CD4-positive, alpha-beta T cell (primary cell): ENCODE measurements around the gene SH3RF3. TPM values are rescaled to one million over a fixed set of nuclear protein-coding genes. Genes with fewer than 3 reads are reported as not detected.

Source experiments
- ATAC-seq: fragments of 200-7000 bp; cut with Tn5 transposase; one replicate; pipeline ENCODE4 v1.10.0; 2022; ENCODE audit warnings: mild to moderate bottlenecking; ENCODE audit not compliant: poor library complexity
- CTCF ChIA-PET: fragments of 350-600 bp; sonication (Branson Sonifier 250); formaldehyde crosslinking; loops from one replicate; lab custom pipeline; 2021; ENCODE audit warnings: antibody characterized with exemption, inconsistent platforms; lab: Charles Lee
- POLR2A ChIA-PET: fragments of 350-600 bp; sonication (Branson Sonifier 250); formaldehyde crosslinking; loops from one replicate; lab custom pipeline; 2021; ENCODE audit warnings: antibody characterized with exemption, inconsistent platforms; lab: Charles Lee
- DNase-seq, 14 experiments: peaks; one replicate each; pipeline ENCODE4 v3.0.0-alpha.2; 2013 to 2020; ENCODE audit warnings: mixed read lengths in 2 of 14
- H3K27ac ChIP-seq, 2 donors: one replicate each; pipeline versions ENCODE4 v1.5.1 to v1.7.0; 2013; ENCODE audit warnings: low read length in 2 of 2, low read depth in 1 of 2, mild to moderate bottlenecking in 1 of 2
- H3K27me3 ChIP-seq, 2 experiments: 1 replicate in 1 of 2; 2 replicates in 1 of 2; pipeline versions ENCODE4 v1.6.1 to v1.7.0; 2013; ENCODE audit warnings: low read length in 2 of 2, control low read depth in 1 of 2, mild to moderate bottlenecking in 1 of 2, moderate library complexity in 1 of 2; ENCODE audit not compliant: insufficient read depth in 2 of 2, control insufficient read depth in 1 of 2
- H3K36me3 ChIP-seq: one replicate; pipeline ENCODE4 v1.6.1; 2013; ENCODE audit warnings: low read length, control low read depth; ENCODE audit not compliant: insufficient read depth
- H3K4me1 ChIP-seq: one replicate; pipeline ENCODE4 v1.6.1; 2013; ENCODE audit warnings: low read length, control low read depth; ENCODE audit not compliant: insufficient read depth
- H3K4me3 ChIP-seq: one replicate; pipeline ENCODE4 v1.5.1; 2013; ENCODE audit warnings: mild to moderate bottlenecking, low read length, moderate library complexity
- H3K9me3 ChIP-seq, 2 experiments: 1 replicate in 1 of 2; 2 replicates in 1 of 2; pipeline versions ENCODE4 v1.6.1 to v1.7.0; 2013; ENCODE audit warnings: low read length in 2 of 2, mild to moderate bottlenecking in 2 of 2, control low read depth in 1 of 2, moderate library complexity in 1 of 2; ENCODE audit not compliant: control insufficient read depth in 1 of 2, insufficient read depth in 1 of 2
- H3K27ac Mint-ChIP-seq: one replicate; pipeline ENCODE4 v1.8.0; 2020; ENCODE audit warnings: mixed read lengths
- H3K27me3 Mint-ChIP-seq: one replicate; pipeline ENCODE4 v1.8.0; 2021; ENCODE audit warnings: mixed read lengths
- H3K36me3 Mint-ChIP-seq: one replicate; pipeline ENCODE4 v1.8.0; 2021; ENCODE audit warnings: low read depth, mixed read lengths
- H3K4me1 Mint-ChIP-seq: one replicate; pipeline ENCODE4 v1.8.0; 2021; ENCODE audit warnings: low read depth, mixed read lengths
- H3K4me3 Mint-ChIP-seq: one replicate; pipeline ENCODE4 v1.8.0; 2020; ENCODE audit warnings: mild to moderate bottlenecking, mixed read lengths
- H3K9me3 Mint-ChIP-seq: one replicate; pipeline ENCODE4 v1.8.0; 2020; ENCODE audit warnings: mixed read lengths
- intact Hi-C, 2 experiments: fragments of 100-400 bp; cut with DNase I in 1 of 2; cut with micrococcal nuclease in 1 of 2; formaldehyde crosslinking; loops; one replicate each; pipeline versions ENCODE4 v1.15.1 to v1.9.0; 2023 to 2025; cut with DNase I, micrococcal nuclease
- total RNA-seq, 174 experiments: library from RNA in 2 of 174; stranded (reverse) in 2 of 174; gene quantifications; one replicate each; pipeline ENCODE4 v1.2.3 and lab custom pipeline; 2021 to 2026
- TF ChIP-seq, protein P1 (sequence below): fragments of 200-600 bp; IDR thresholded peaks from one replicate; pipeline ENCODE4 v1.8.0; 2022; ENCODE audit warnings: antibody characterized with exemption, mild to moderate bottlenecking

SH3RF3 gene
- total RNA-seq, 2 experiments from 2014 or later, result 5.2 to 5.9 TPM

DNA sequence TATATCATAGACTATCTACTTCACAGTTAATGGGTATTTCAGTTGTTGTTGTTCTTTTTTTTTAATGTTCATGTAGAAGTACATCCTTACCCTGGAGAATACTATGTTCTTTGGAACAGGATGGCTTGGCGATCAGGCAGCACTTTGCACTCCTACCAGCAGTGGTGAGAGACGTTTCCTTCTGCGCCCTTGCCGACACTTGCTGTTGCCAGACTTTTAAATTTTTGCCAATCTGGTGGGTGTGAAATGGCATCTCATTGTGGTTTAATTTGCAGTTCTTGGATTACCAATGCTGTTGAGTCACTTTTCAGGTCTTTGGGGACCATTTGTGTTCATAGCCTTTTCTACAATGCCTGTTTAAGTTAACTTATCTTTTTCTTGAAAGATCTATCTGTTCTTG is 197.3 kb downstream of the SH3RF3 start:
- CTCF ChIA-PET, result no interaction called here
- intact Hi-C loops, result no loop called here
- Histone ChIP-seq H3K4me3 (no peak overlapping the region), H3K36me3 (no peaks in the 10 kb centered on the region), H3K4me1 (no peaks in the 10 kb centered on the region), H3K9me3 (no peaks in the 10 kb centered on the region), H3K27ac (no peak overlapping the region), H3K27me3 (no peaks in the 10 kb centered on the region)
- Mint-ChIP-seq H3K4me1 (peaks cover 15% of the 10 kb centered on the region), H3K27ac (no peak overlapping the region), H3K9me3 (no peaks in the 10 kb centered on the region), H3K4me3 (no peak overlapping the region), H3K27me3 (no peaks in the 10 kb centered on the region), H3K36me3 (no peaks in the 10 kb centered on the region)
- ATAC-seq, result no peak
- POLR2A ChIA-PET, result no interaction called here
- DNase-seq, result no peak
- TF ChIP-seq, protein P1, sequence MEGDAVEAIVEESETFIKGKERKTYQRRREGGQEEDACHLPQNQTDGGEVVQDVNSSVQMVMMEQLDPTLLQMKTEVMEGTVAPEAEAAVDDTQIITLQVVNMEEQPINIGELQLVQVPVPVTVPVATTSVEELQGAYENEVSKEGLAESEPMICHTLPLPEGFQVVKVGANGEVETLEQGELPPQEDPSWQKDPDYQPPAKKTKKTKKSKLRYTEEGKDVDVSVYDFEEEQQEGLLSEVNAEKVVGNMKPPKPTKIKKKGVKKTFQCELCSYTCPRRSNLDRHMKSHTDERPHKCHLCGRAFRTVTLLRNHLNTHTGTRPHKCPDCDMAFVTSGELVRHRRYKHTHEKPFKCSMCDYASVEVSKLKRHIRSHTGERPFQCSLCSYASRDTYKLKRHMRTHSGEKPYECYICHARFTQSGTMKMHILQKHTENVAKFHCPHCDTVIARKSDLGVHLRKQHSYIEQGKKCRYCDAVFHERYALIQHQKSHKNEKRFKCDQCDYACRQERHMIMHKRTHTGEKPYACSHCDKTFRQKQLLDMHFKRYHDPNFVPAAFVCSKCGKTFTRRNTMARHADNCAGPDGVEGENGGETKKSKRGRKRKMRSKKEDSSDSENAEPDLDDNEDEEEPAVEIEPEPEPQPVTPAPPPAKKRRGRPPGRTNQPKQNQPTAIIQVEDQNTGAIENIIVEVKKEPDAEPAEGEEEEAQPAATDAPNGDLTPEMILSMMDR, result no peak

DNA sequence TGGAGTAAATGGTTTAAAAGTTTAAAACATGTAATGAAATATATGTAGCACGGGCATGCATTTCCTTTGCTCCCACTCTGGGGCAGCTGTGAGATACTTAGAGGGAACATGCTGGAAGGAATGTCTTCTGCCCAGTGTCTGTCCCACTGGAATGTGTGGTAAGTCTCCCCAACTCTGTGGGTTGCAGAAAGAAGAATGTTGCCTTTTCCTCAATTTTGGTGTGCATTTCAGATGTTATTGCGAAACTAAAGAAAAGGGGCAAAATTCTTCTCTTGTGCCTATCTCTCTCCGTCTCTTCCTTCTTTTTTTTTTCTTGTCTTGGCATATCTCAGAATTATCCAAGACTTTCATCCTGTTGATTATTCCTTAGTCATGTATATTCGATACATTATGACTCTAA is 201.1 kb downstream of the SH3RF3 start:
- H3K9me3 ChIP-seq, result no peaks in the 10 kb centered on the region
- H3K4me1 ChIP-seq, result peaks cover 16% of the 10 kb centered on the region
- Mint-ChIP-seq H3K4me1 (peaks cover 32% of the 10 kb centered on the region), H3K36me3 (no peaks in the 10 kb centered on the region), H3K9me3 (no peaks in the 10 kb centered on the region), H3K27ac (no peak overlapping the region), H3K4me3 (no peak overlapping the region), H3K27me3 (no peaks in the 10 kb centered on the region)
- ChIA-PET CTCF (no interaction called here), POLR2A (no interaction called here)
- H3K27ac ChIP-seq, result no peak overlapping the region
- ATAC-seq (no peak), DNase-seq (no peak)
- TF ChIP-seq, protein P1, result no peak
- H3K36me3 ChIP-seq, result no peaks in the 10 kb centered on the region
- H3K27me3 ChIP-seq, result no peaks in the 10 kb centered on the region
- H3K4me3 ChIP-seq, result no peak overlapping the region
- intact Hi-C loops, result loop anchor here in 1 of 2 experiments (5.0 kb wide), 1 partner anchor 203 kb away; the partner anchor contains the start of gene SH3RF3

DNA sequence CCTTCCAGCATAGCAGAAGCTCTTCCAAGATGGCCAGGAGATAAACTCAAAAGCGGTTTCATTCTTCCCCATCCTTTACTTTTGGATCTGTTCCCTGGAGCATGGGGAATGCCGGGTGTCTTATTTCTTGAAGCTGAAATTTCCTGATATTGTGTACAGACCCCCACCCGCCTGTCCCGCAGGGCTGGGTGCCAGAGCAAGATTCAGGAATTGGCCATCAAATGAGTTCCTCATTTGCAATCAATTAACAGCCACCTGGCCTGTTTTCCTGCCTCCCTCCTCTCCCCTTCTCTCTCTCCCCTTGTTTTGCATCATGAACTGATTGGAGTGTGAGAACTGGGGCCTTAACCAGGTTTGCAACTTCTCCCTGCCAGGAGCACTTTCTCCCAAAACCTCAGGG is 202.1 kb downstream of the SH3RF3 start:
- peaks cover 41% of the 10 kb centered on the region for H3K4me1 Mint-ChIP-seq
- no peak overlapping the region for H3K4me3 ChIP-seq
- H3K9me3 Mint-ChIP-seq, result no peaks in the 10 kb centered on the region
- H3K27me3 Mint-ChIP-seq, result no peaks in the 10 kb centered on the region
- DNase-seq, result no peak
- no peaks in the 10 kb centered on the region for H3K36me3 ChIP-seq
- no peak overlapping the region for H3K27ac ChIP-seq
- TF ChIP-seq, protein P1, result no peak
- no peaks in the 10 kb centered on the region for H3K9me3 ChIP-seq
- CTCF ChIA-PET, result no interaction called here
- H3K27me3 ChIP-seq, result no peaks in the 10 kb centered on the region
- intact Hi-C loops, result loop anchor here in 1 of 2 experiments (5.0 kb wide), 1 partner anchor 204 kb away; the partner anchor contains the start of gene SH3RF3
- POLR2A ChIA-PET, result no interaction called here
- H3K27ac Mint-ChIP-seq, result no peak overlapping the region
- peaks cover 27% of the 10 kb centered on the region for H3K4me1 ChIP-seq
- H3K4me3 Mint-ChIP-seq, result no peak overlapping the region
- H3K36me3 Mint-ChIP-seq, result no peaks in the 10 kb centered on the region
- ATAC-seq, result no peak
